PC-9 (cell line): ENCODE results near the gene ENTHD1. TPM values are rescaled to one million over a fixed set of nuclear protein-coding genes. Genes with fewer than 3 reads are reported as not detected.

Experiments used
- BruUV-seq: library from RNA; stranded (reverse); fragments of 400-500 nt; replicated peaks from 2 replicates; lab custom pipeline; 2021; lab: Mats Ljungman, UMichigan
- CTCF ChIA-PET: fragments of 300-600 bp; sonication (Branson Sonifier 250); formaldehyde crosslinking; loops from one replicate; lab custom pipeline; 2022; ENCODE audit warnings: antibody characterized with exemption; lab: Charles Lee
- POLR2A ChIA-PET: fragments of 300-600 bp; sonication (Branson Sonifier 250); formaldehyde crosslinking; loops from one replicate; lab custom pipeline; 2022; ENCODE audit warnings: antibody characterized with exemption; ENCODE audit not compliant: unreplicated experiment; lab: Charles Lee
- DNase-seq, 2 experiments: peaks; one replicate each; pipeline versions ENCODE4 v3.0.0 to v3.0.0-alpha.2; 2015 to 2022; ENCODE audit warnings: mixed read lengths in 1 of 2
- H2AFZ ChIP-seq: fragments of 200-600 bp; sonication (generic); 2 replicates; pipeline ENCODE4 v1.8.1; 2017; ENCODE audit warnings: antibody characterized with exemption
- H3F3A ChIP-seq: fragments of 200-600 bp; sonication (generic); 2 replicates; pipeline ENCODE4 v1.8.1; 2017; ENCODE audit warnings: antibody characterized with exemption, mild to moderate bottlenecking, low read depth; ENCODE audit not compliant: insufficient read depth
- H3K27ac ChIP-seq: fragments of 200-600 bp; sonication (generic); 2 replicates; pipeline ENCODE4 v1.6.1; 2016; ENCODE audit warnings: mixed run types
- H3K27me3 ChIP-seq: fragments of 200-600 bp; sonication (generic); 2 replicates; pipeline ENCODE4 v1.6.1; 2016; ENCODE audit warnings: low read depth, mixed run types; ENCODE audit not compliant: insufficient read depth
- H3K36me3 ChIP-seq: fragments of 200-600 bp; sonication (generic); 2 replicates; pipeline ENCODE4 v1.6.1; 2016; ENCODE audit warnings: low read depth, mixed run types
- H3K4me1 ChIP-seq: fragments of 200-600 bp; sonication (generic); replicated peaks from 2 replicates; pipeline ENCODE4 v1.6.1; 2016; ENCODE audit warnings: mixed run types; ENCODE audit not compliant: insufficient read depth
- H3K4me2 ChIP-seq: fragments of 200-600 bp; sonication (generic); 2 replicates; pipeline ENCODE4 v1.6.1; 2017; ENCODE audit warnings: mixed run types
- H3K4me3 ChIP-seq: fragments of 200-600 bp; sonication (generic); 2 replicates; pipeline ENCODE4 v1.6.1; 2016; ENCODE audit warnings: mixed run types
- H3K79me2 ChIP-seq: fragments of 200-600 bp; sonication (generic); 2 replicates; pipeline ENCODE4 v1.6.1; 2017; ENCODE audit warnings: low read depth, mixed run types
- H3K9me2 ChIP-seq: fragments of 200-600 bp; sonication (generic); 2 replicates; pipeline ENCODE4 v1.8.1; 2017; ENCODE audit warnings: mild to moderate bottlenecking; ENCODE audit not compliant: insufficient read depth
- H3K9me3 ChIP-seq: fragments of 200-600 bp; sonication (generic); 2 replicates; pipeline ENCODE4 v1.8.1; 2016; ENCODE audit warnings: low read depth; ENCODE audit not compliant: insufficient read depth
- H4K20me1 ChIP-seq: fragments of 200-600 bp; sonication (generic); 2 replicates; pipeline ENCODE4 v1.8.1; 2017; ENCODE audit not compliant: insufficient read depth
- EZH2 ChIP-seq: fragments of 200-600 bp; sonication (generic); IDR thresholded peaks from 2 replicates; pipeline ENCODE4 v1.8.0; 2017; ENCODE audit warnings: antibody characterized with exemption, low read depth
- intact Hi-C: fragments of 100-400 bp; cut with micrococcal nuclease; formaldehyde crosslinking; loops from one replicate; pipeline ENCODE4 v1.10.0; 2022; ENCODE audit not compliant: unreplicated experiment
- total RNA-seq: library from RNA; stranded (reverse); gene quantifications from 2 replicates; pipeline ENCODE4 v1.2.3, GENCODE V29; 2021
- TF ChIP-seq, protein P1 (sequence below): fragments of 200-600 bp; sonication (generic); conservative IDR thresholded peaks from 2 replicates; pipeline ENCODE4 v1.6.1; 2017; ENCODE audit warnings: mixed run types, antibody characterized with exemption, mild to moderate bottlenecking, moderate library complexity

ENTHD1 gene
- total RNA-seq, 1 experiment from 2014 or later = not detected

DNA sequence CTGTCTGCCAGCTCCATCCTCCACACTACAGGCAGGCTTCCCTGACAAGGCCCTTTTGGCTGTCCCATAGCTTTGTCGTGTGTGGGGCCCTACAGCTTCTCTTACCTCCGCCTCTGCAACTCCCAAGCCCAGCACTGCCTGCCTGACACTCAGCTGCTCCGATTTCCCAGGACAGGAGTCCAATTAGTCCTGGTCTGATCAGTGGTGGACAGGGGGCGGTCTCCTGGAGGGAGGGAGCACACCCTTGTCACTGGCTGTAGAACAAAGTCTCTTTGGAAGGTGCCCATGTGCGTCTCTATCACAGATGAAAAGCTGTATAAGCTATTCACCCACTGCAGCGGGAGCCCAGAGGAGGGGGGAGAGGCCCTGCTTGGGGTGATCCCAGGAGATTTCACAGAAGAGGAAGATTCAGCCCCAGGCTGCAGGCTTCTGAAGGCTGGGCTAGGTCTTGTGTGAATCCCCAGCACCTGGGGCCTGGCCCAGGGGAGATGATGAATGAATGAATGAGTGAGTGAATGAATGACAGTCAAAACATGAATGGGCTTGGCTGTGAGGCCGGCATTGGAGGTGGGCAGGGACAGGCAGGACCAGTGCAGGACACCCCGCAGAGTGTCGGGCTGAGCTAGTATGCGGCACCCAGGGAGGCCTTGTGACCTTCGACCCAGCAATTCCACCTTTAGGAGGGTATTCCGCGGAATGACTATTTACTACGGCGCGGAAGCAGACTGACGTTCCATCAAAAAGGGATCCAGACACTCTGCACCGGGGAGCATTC is 180.6 kb downstream of the ENTHD1 start:
- Histone ChIP-seq H3K4me2 (no peak overlapping the region), H4K20me1 (no peaks in the 10 kb centered on the region), H3F3A (no peaks in the 10 kb centered on the region), H3K27ac (no peak overlapping the region), H3K9me3 (no peaks in the 10 kb centered on the region), H3K4me3 (no peak overlapping the region), H3K36me3 (no peaks in the 10 kb centered on the region), H3K4me1 (no peaks in the 10 kb centered on the region; the same call in 1 of the 2 replicates), H3K27me3 (peaks cover 60% of the 10 kb centered on the region), H2AFZ (no peak overlapping the region), H3K79me2 (no peaks in the 10 kb centered on the region), H3K9me2 (no peaks in the 10 kb centered on the region)
- intact Hi-C loops = no loop called here
- no TSS peak for BruUV-seq
- POLR2A ChIA-PET = no interaction called here
- no peak for TF ChIP-seq EZH2
- TF ChIP-seq, protein P1, sequence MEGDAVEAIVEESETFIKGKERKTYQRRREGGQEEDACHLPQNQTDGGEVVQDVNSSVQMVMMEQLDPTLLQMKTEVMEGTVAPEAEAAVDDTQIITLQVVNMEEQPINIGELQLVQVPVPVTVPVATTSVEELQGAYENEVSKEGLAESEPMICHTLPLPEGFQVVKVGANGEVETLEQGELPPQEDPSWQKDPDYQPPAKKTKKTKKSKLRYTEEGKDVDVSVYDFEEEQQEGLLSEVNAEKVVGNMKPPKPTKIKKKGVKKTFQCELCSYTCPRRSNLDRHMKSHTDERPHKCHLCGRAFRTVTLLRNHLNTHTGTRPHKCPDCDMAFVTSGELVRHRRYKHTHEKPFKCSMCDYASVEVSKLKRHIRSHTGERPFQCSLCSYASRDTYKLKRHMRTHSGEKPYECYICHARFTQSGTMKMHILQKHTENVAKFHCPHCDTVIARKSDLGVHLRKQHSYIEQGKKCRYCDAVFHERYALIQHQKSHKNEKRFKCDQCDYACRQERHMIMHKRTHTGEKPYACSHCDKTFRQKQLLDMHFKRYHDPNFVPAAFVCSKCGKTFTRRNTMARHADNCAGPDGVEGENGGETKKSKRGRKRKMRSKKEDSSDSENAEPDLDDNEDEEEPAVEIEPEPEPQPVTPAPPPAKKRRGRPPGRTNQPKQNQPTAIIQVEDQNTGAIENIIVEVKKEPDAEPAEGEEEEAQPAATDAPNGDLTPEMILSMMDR = no peak
- DNase-seq = no peak
- CTCF ChIA-PET = no interaction called here

DNA sequence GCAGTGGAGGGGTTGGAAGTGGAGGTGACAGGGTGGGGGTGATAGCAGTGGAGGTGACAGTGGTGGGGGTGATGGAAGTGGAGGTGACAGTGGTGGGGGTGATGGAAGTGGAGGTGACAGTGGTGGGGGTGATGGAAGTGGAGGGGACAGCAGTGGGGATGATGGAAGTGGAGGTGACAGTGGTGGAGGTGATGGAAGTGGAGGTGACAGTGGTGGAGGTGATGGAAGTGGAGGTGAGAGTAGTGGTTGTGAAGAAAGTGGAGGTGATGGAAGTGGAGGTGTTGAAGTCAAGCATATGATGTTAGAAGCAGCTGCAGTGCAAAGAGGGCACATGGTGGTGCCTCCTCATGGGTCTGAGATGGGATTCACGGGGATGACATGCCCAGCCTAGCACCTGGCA is 181.5 kb downstream of the ENTHD1 start:
- no peak overlapping the region for H2AFZ ChIP-seq
- DNase-seq = no peak
- CTCF ChIA-PET = no interaction called here
- POLR2A ChIA-PET = no interaction called here
- no peaks in the 10 kb centered on the region for H3K36me3 ChIP-seq
- peaks cover 69% of the 10 kb centered on the region for H3K27me3 ChIP-seq
- TF ChIP-seq, protein P1 = no peak
- TF ChIP-seq EZH2 = no peak
- no peak overlapping the region for H3K4me3 ChIP-seq
- H3K27ac ChIP-seq = no peak overlapping the region
- intact Hi-C loops = no loop called here
- no peaks in the 10 kb centered on the region for H3K79me2 ChIP-seq
- no peaks in the 10 kb centered on the region for H3K9me3 ChIP-seq
- BruUV-seq = no TSS peak
- H3F3A ChIP-seq = no peaks in the 10 kb centered on the region
- H3K4me1 ChIP-seq = no peaks in the 10 kb centered on the region; the same call in 1 of the 2 replicates
- H3K9me2 ChIP-seq = no peaks in the 10 kb centered on the region
- H3K4me2 ChIP-seq = no peak overlapping the region
- H4K20me1 ChIP-seq = no peaks in the 10 kb centered on the region

DNA sequence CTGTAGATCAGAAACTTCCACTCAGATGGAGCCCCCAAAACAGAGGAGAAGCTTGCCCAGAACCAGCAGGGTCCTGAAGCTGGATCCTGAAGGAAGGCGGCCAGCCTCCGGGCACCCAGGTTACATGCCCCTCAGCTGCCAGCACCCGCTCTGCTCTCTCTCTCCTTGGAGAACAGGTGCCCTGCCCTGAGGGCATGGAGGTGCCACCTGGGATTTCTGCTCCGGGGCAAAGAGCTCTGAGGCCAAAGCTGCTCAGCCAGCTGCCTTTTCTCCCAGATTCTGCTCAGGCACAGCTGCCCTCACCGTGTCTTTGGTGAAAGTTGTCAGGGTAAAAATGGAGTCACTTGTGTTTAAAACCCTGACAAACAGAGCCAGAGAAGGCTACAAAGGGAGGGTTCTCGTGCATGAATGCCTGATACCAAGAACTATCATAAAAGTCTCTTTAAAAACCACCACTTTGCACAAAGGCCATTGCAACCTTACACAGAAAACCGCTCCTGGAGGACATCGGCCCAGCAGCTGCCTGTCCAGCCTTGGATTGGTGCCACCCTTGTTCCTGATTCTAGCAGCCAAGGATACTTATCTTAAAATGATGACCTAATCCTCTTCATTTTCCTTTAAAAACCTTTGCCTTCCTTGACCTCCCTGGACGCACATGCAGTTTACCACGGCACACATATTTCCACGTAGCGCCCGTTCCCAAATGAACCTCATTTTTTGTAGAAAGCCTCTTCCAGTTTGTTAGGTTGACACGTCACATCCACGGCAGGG is 183.0 kb downstream of the ENTHD1 start:
- intact Hi-C loops = no loop called here
- CTCF ChIA-PET = no interaction called here
- Histone ChIP-seq H3K27ac (no peak overlapping the region), H2AFZ (no peak overlapping the region), H3K4me3 (no peak overlapping the region), H3K79me2 (no peaks in the 10 kb centered on the region), H3K27me3 (peaks cover 82% of the 10 kb centered on the region), H3F3A (no peaks in the 10 kb centered on the region), H3K9me2 (no peaks in the 10 kb centered on the region), H3K9me3 (no peaks in the 10 kb centered on the region), H3K4me2 (no peak overlapping the region), H3K4me1 (no peaks in the 10 kb centered on the region; the same call in 1 of the 2 replicates), H3K36me3 (no peaks in the 10 kb centered on the region), H4K20me1 (no peaks in the 10 kb centered on the region)
- DNase-seq = peak in 1 of 2 experiments; percentile 56
- TF ChIP-seq EZH2 = no peak
- TF ChIP-seq, protein P1 = no peak
- no TSS peak for BruUV-seq
- POLR2A ChIA-PET = interaction anchor here (0.5 kb wide), 1 partner anchor 91 kb away, joined by 6 read pairs; no protein-coding TSS in a partner anchor
